Measurements from ENCODE around the gene CMTM5. TPM values are rescaled to one million over a fixed set of nuclear protein-coding genes. Genes with fewer than 3 reads are reported as not detected.

CMTM5 gene
- total and polyA plus RNA-seq, 3 experiments from 2014 or later, result not detected

GRCh38 chr14:23406725-23407355 is 30.0 kb downstream of the CMTM5 start:
- no peak overlapping the region for H3K27ac Mint-ChIP-seq
- H3K4me1 ChIP-seq (ENCODE audit: insufficient read depth, low read length), result no peaks in the 10 kb centered on the region
- no peak overlapping the region for H3K4me3 Mint-ChIP-seq
- DNase-seq, result no peak
- peaks cover 0 to 2% (median 0%) of the 10 kb centered on the region in 3 donors for H3K36me3 Mint-ChIP-seq
- H3K27ac ChIP-seq (ENCODE audit: low read depth, low read length), result no peak overlapping the region
- no peaks in the 10 kb centered on the region for H3K4me1 Mint-ChIP-seq
- ChIA-PET POLR2A (no interaction called here), CTCF (no interaction called here)
- no peaks in the 10 kb centered on the region for H3K9me3 ChIP-seq (ENCODE audit: low read length)
- no peak overlapping the region for H3K4me3 ChIP-seq (ENCODE audit: low read length)
- no peaks in the 10 kb centered on the region for H3K9me3 Mint-ChIP-seq
- no peaks in the 10 kb centered on the region for H3K36me3 ChIP-seq (ENCODE audit: insufficient read depth, low read length)
- peaks cover 5 to 48% of the 10 kb centered on the region in 2 donors for H3K27me3 Mint-ChIP-seq
- H3K27me3 ChIP-seq (ENCODE audit: insufficient read depth, low read length, poor library complexity, severe bottlenecking), result no peaks in the 10 kb centered on the region

DNA sequence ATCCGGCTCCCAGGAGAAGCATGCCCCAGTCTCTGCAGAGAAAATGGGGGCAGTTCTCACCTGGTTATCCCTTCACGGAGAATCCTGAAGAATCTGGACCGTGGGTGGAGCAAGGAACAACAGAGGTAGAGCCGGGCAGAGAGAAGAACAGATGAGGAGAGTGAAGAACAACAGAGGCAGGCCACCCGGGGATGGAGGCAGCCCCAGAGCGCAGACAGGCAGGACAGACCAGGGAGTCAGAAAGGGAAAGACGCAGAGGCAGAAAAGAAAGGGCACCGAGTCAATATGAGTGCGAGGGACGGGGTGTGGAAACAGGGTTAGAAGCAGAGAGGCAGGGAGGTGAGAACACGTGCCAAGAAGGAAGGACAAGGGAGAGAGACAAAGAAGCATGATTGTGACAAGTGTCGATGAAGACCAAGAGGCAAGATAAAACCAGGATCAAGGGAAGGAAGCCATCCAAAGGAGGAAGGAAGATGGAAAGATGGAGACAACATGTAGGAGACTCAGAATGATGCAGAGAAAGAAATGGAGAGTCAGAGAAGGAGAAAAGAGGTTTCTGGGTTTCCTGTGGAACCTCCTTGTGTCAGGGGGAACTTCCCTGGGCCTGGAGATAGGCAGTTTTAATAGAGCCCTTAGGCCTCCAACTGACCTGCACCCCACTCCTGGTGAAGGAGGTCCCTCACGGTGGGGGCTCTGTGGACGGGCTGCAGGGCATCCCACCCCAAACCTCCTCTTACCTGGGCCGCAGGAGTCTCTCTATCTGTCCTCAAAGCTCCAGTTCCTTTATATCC is 30.9 kb downstream of the CMTM5 start, which contains the start of gene MYH6:
Gene MYH6 (minus strand): TSS at position 758 of the 791 bp plus-strand sequence. CDS start 1,050 bp downstream, outside the sequence.
- peaks cover 5 to 50% of the 10 kb centered on the region in 2 donors for H3K27me3 Mint-ChIP-seq
- POLR2A ChIA-PET, result no interaction called here
- no peak within 1 kb of the TSS for H3K4me3 Mint-ChIP-seq
- Histone ChIP-seq H3K27ac (ENCODE audit: low read depth, low read length) (no peak within 1 kb of the TSS), H3K9me3 (ENCODE audit: low read length) (no peaks in the 10 kb centered on the region), H3K27me3 (ENCODE audit: insufficient read depth, low read length, poor library complexity, severe bottlenecking) (no peaks in the 10 kb centered on the region), H3K4me3 (ENCODE audit: low read length) (no peak within 1 kb of the TSS), H3K36me3 (ENCODE audit: insufficient read depth, low read length) (no peaks in the 10 kb centered on the region), H3K4me1 (ENCODE audit: insufficient read depth, low read length) (no peaks in the 10 kb centered on the region)
- peaks cover 0 to 2% (median 0%) of the 10 kb centered on the region in 3 donors for H3K36me3 Mint-ChIP-seq
- CTCF ChIA-PET, result no interaction called here
- H3K27ac Mint-ChIP-seq, result no peak within 1 kb of the TSS
- no peaks in the 10 kb centered on the region for H3K4me1 Mint-ChIP-seq
- no peaks in the 10 kb centered on the region for H3K9me3 Mint-ChIP-seq
- DNase-seq, result no peak

- Mint-ChIP-seq H3K9me3 (no peaks in the 10 kb centered on the region), H3K4me1 (no peaks in the 10 kb centered on the region), H3K27me3 (peaks cover 3 to 46% of the 10 kb centered on the region in 2 donors), H3K36me3 (peaks cover 0 to 2% (median 0%) of the 10 kb centered on the region in 3 donors), H3K4me3 (no peak overlapping the region), H3K27ac (no peak overlapping the region)
- Histone ChIP-seq H3K27ac (ENCODE audit: low read depth, low read length) (no peak overlapping the region), H3K36me3 (ENCODE audit: insufficient read depth, low read length) (no peaks in the 10 kb centered on the region), H3K9me3 (ENCODE audit: low read length) (no peaks in the 10 kb centered on the region), H3K4me3 (ENCODE audit: low read length) (no peak overlapping the region), H3K27me3 (ENCODE audit: insufficient read depth, low read length, poor library complexity, severe bottlenecking) (no peaks in the 10 kb centered on the region), H3K4me1 (ENCODE audit: insufficient read depth, low read length) (no peaks in the 10 kb centered on the region)
- no peak for DNase-seq
- CTCF ChIA-PET, result no interaction called here
- POLR2A ChIA-PET, result no interaction called here
These were observed 31.4 kb downstream of the CMTM5 start for GRCh38 chr14:23408307-23408630.

GRCh38 chr14:23409475-23409874 is 32.6 kb downstream of the CMTM5 start:
- H3K4me3 Mint-ChIP-seq, result no peak overlapping the region
- no peaks in the 10 kb centered on the region for H3K27me3 ChIP-seq (ENCODE audit: insufficient read depth, low read length, poor library complexity, severe bottlenecking)
- no peaks in the 10 kb centered on the region for H3K36me3 ChIP-seq (ENCODE audit: insufficient read depth, low read length)
- H3K27ac Mint-ChIP-seq, result no peak overlapping the region
- ChIA-PET CTCF (no interaction called here), POLR2A (no interaction called here)
- no peaks in the 10 kb centered on the region for H3K4me1 Mint-ChIP-seq
- no peak overlapping the region for H3K27ac ChIP-seq (ENCODE audit: low read depth, low read length)
- H3K4me1 ChIP-seq (ENCODE audit: insufficient read depth, low read length), result no peaks in the 10 kb centered on the region
- H3K9me3 Mint-ChIP-seq, result no peaks in the 10 kb centered on the region
- peaks cover 3 to 50% of the 10 kb centered on the region in 2 donors for H3K27me3 Mint-ChIP-seq
- H3K4me3 ChIP-seq (ENCODE audit: low read length), result no peak overlapping the region
- DNase-seq, result no peak
- no peaks in the 10 kb centered on the region for H3K9me3 ChIP-seq (ENCODE audit: low read length)
- H3K36me3 Mint-ChIP-seq, result peaks cover 0 to 2% (median 0%) of the 10 kb centered on the region in 3 donors

DNA sequence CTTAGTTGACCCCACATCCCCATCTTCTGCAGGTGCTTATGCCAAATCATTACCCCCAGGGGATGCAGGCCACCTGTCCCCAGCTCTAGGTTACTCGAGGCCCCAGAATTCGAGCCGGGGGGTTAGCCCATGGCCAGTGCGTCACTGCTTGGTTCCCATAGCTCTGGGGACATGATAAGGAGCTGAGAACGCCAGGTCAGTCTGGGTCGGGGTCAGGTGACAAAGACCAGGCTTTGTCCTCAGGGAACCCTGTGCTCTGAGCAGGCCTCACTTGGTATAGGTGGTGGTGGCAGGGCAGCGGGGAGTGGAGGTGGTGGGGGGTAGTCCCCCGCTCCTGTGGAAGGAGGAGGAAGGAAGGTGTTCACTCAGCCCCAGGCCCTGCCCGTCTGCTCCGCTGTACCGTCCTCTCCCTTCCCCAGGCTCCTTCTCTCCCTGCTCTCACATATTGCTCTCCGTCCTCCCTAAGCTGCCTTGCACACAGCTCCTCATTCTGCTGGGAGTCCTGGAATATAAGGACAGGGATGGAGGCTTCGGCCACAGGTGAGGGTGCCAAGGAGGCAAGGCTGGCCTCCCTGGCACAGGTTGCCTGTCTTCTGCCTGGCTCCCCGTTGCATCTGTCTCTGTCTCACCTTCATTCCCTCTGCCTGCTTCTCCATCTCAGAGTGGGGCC is 33.3 kb downstream of the CMTM5 start:
- ChIA-PET CTCF (no interaction called here), POLR2A (no interaction called here)
- no peaks in the 10 kb centered on the region for H3K4me1 ChIP-seq (ENCODE audit: insufficient read depth, low read length)
- no peak overlapping the region for H3K4me3 Mint-ChIP-seq
- no peak overlapping the region for H3K4me3 ChIP-seq (ENCODE audit: low read length)
- no peaks in the 10 kb centered on the region for H3K9me3 ChIP-seq (ENCODE audit: low read length)
- no peak for DNase-seq
- no peaks in the 10 kb centered on the region for H3K9me3 Mint-ChIP-seq
- H3K27me3 ChIP-seq (ENCODE audit: insufficient read depth, low read length, poor library complexity, severe bottlenecking), result no peaks in the 10 kb centered on the region
- peaks cover 3 to 46% of the 10 kb centered on the region in 2 donors for H3K27me3 Mint-ChIP-seq
- H3K36me3 ChIP-seq (ENCODE audit: insufficient read depth, low read length), result no peaks in the 10 kb centered on the region
- H3K36me3 Mint-ChIP-seq, result peaks cover 0 to 2% (median 0%) of the 10 kb centered on the region in 3 donors
- no peak overlapping the region for H3K27ac ChIP-seq (ENCODE audit: low read depth, low read length)
- no peak overlapping the region for H3K27ac Mint-ChIP-seq
- no peaks in the 10 kb centered on the region for H3K4me1 Mint-ChIP-seq

DNA sequence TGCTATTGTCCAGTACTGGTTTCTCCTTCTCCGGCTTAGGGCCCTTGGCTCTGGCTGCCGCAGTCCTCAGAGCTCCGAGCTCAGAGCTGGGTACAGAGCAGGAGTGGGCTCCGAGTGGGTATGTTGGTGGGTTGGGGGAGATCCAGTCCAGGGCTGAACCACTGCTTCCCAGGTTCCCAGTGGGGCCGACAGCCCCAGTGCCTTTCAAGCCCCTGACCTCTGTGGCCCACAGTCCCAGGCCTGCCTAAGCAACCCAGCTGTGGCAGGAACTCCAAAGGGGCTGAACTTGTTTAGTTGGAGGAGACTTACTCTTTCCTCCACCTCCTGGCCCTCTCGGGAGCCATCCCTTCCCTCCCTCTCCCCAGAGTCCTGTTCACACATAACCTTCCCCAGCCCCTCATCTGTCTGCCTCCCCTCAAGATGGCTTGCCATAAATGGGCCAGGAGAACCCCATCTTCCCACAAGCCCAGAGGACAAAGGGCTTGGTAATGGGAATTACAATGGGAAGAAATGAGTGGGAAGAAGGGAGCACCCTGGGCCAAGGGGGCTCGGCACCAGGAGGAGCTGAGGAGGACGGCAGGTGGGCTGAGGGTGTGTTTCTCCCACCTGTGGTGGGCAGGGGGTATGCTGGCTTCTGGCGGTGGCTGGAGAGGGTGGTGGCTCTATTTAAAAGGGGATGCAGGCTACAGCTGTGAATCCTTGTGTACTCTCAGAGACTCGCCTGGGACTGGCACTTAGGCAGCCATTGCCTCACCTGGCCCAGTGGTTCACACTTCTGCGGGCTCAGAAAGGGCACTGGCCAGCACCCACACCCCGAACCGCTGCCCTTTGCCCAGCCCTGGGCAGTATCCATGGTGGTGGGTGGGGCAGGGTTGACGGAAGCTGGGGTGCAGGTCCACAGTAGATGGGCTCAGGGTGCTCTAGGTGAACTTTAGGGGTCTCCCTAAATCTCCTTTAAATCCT is 35.0 kb downstream of the CMTM5 start:
- Histone ChIP-seq H3K4me1 (ENCODE audit: insufficient read depth, low read length) (no peaks in the 10 kb centered on the region), H3K27ac (ENCODE audit: low read depth, low read length) (no peak overlapping the region), H3K27me3 (ENCODE audit: insufficient read depth, low read length, poor library complexity, severe bottlenecking) (no peaks in the 10 kb centered on the region), H3K9me3 (ENCODE audit: low read length) (no peaks in the 10 kb centered on the region), H3K4me3 (ENCODE audit: low read length) (no peak overlapping the region), H3K36me3 (ENCODE audit: insufficient read depth, low read length) (no peaks in the 10 kb centered on the region)
- no peaks in the 10 kb centered on the region for H3K9me3 Mint-ChIP-seq
- CTCF ChIA-PET, result no interaction called here
- H3K4me3 Mint-ChIP-seq, result no peak overlapping the region
- peaks cover 0 to 2% (median 0%) of the 10 kb centered on the region in 3 donors for H3K36me3 Mint-ChIP-seq
- H3K27me3 Mint-ChIP-seq, result peaks cover 9 to 35% of the 10 kb centered on the region in 2 donors
- no peak for DNase-seq
- POLR2A ChIA-PET, result no interaction called here
- H3K27ac Mint-ChIP-seq, result no peak overlapping the region
- no peaks in the 10 kb centered on the region for H3K4me1 Mint-ChIP-seq

GRCh38 chr14:23413681-23414080 is 36.8 kb downstream of the CMTM5 start:
- Mint-ChIP-seq H3K36me3 (peaks cover 0 to 2% (median 0%) of the 10 kb centered on the region in 3 donors), H3K4me3 (no peak overlapping the region), H3K27ac (no peak overlapping the region), H3K4me1 (no peaks in the 10 kb centered on the region), H3K27me3 (peaks cover 10 to 30% of the 10 kb centered on the region in 2 donors), H3K9me3 (no peaks in the 10 kb centered on the region)
- H3K9me3 ChIP-seq (ENCODE audit: low read length), result no peaks in the 10 kb centered on the region
- H3K4me1 ChIP-seq (ENCODE audit: insufficient read depth, low read length), result no peaks in the 10 kb centered on the region
- no peaks in the 10 kb centered on the region for H3K36me3 ChIP-seq (ENCODE audit: insufficient read depth, low read length)
- POLR2A ChIA-PET, result no interaction called here
- DNase-seq, result no peak
- no peak overlapping the region for H3K4me3 ChIP-seq (ENCODE audit: low read length)
- CTCF ChIA-PET, result interaction anchor here (1.1 kb wide), 1 partner anchor 33 kb away, joined by 3 read pairs; no protein-coding TSS in a partner anchor
- H3K27ac ChIP-seq (ENCODE audit: low read depth, low read length), result no peak overlapping the region
- H3K27me3 ChIP-seq (ENCODE audit: insufficient read depth, low read length, poor library complexity, severe bottlenecking), result no peaks in the 10 kb centered on the region

Measured in CD8-positive, alpha-beta memory T cell (primary cell).